ENCODE results near the gene UQCC3.
"Not testable (repeated sequence)": the region's sequence is repeated elsewhere in the genome, so short reads cannot be mapped to it uniquely, and the experiment has no call there.

UQCC3 gene, protein sequence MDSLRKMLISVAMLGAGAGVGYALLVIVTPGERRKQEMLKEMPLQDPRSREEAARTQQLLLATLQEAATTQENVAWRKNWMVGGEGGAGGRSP

GRCh38 chr11:62671608-62672389, at the start of gene UQCC3, which contains the start of gene LBHD1:
TSS of gene UQCC3 (plus strand) at chr11:62671673. CDS start at chr11:62671746, 73 bp downstream.
TSS of gene LBHD1 (minus strand) at chr11:62672267. CDS start at chr11:62670031, 2,236 bp downstream.
- DNase-seq, result peak; percentile 69 to 89

GRCh38 chr11:62622476-62623089, 48.9 kb upstream of the UQCC3 start:
- no peak for DNase-seq

DNA sequence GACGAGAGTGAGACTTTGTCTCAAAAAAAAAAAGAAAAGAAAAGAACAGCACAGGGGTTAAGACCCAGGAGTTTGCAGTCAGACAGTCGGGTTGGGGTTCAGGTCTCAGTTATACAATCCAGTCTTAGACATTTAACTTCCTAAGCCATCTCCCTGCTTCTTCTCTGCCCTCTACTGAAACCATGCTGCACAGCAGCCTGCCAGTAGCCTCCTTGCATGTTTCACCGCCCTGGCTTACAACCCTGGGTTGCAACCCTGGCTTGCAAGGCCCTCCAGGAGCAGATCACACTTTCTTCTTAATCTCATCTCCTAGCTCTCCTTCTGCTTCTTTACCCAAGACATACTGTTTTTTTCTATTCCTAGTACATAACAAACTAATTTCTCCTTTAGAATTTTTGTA, 43.8 kb upstream of the UQCC3 start:
- DNase-seq, result no peak

DNA sequence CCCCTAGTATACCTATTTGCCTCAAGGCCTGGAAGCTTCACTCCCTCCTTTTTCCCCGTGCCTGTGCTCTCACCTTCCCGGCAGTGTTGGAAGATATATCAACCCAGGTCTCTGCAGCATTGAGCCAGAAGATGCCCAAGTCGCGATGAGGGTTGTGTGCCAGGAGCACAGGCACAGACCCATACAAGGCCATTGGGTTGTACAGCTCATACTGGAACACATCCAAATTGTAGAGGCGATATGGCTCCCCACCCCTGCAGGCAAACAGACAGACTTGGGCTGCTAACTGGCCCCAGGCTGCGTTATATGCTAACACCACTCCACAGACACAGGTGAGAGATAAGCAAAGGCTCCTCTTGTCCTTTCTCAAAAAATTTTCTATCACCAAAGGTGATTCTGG, 39.0 kb upstream of the UQCC3 start:
- DNase-seq, result no peak

DNA sequence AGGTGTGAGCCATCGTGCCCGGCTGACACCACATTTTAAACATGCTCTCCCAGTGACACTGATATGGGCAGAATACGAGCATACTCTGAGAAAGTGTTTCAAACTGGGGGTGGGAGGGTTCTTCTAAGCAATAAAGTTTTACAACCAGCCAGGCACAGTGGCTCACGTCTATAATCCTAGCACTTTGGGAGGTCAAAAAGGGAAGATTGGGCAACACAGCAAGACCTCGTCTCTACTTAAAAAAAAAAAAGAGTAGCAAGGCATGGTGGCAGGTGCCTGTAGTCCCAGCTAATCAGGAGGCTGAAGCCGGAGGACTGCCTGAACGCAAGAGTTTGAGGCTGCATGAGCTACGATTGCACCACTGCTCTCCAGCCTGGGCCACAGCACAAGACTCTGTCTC, 27.3 kb upstream of the UQCC3 start:
- no peak for DNase-seq

GRCh38 chr11:62645671-62645945, 25.9 kb upstream of the UQCC3 start:
- DNase-seq, result no peak

GRCh38 chr11:62645946-62646824, 25.3 kb upstream of the UQCC3 start, which contains the start of gene GANAB:
TSS of gene GANAB (minus strand) at chr11:62646613. CDS start at chr11:62646599, 14 bp downstream.
- peak; percentile 97 to 98 for DNase-seq

GRCh38 chr11:62646825-62647608, 24.5 kb upstream of the UQCC3 start:
- no peak for DNase-seq

GRCh38 chr11:62647609-62648005, 23.9 kb upstream of the UQCC3 start:
- DNase-seq, result no peak

DNA sequence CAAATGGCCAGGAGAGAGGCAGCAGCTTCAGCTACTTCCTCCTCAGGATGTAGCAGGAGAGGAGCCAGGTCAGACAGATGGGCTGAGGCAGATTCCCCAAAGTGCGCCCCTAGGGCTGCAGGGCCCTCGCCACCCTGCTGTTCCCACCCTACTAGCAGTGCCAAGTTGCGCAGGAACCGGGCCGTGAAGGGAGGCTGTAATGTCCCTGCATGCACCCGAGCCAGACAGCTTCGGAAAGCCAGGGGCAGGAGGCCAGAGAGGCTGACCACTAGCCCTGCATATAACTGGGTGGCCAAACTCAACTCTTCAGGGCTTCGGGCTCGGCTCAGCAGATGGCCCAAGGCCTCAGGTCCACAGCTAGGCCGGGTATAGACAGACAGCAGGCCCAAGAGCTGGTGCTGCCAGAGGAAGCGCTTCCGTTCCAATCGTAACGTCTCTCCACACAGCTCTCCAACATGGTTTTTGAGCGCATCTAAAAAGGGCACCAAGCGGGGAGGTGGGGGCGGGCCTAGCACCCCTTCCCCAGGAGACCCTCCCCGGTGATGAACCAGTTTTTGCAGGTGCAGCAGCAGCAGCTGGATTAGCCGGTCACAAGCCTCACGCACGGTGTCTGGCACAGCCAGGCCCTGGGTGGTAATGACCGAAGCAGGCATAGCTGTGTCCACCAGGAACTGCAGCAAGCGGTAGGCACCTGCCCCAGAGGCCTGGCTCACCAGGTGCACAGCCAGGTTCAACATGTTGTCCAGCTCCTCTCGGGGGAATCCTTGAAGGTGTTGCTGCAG, 23.1 kb upstream of the UQCC3 start:
- no peak for DNase-seq

- no peak for DNase-seq
Observed at GRCh38 chr11:62648967-62649364, 22.5 kb upstream of the UQCC3 start.

- no peak for DNase-seq
Observed at GRCh38 chr11:62649486-62649885, 22.0 kb upstream of the UQCC3 start.

DNA sequence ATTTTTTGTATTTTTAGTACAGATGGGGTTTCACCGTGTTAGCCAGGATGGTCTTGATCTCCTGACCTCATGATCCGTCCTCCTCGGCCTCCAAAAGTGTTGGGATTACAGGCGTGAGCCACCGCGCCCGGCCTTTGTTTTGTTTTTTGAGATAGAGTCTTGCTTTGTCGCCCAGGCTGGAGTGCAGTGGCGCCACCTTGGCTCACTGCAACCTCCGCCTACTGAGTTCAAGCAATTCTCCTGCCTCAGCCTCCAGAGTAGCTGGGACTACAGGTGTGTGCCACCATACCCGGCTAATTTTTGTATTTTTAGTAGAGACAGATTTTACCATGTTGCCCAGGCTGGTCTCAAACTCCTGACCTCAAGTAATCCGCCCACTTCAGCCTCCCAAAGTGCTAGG, 21.2 kb upstream of the UQCC3 start:
- DNase-seq, result not testable (repeated sequence)

DNA sequence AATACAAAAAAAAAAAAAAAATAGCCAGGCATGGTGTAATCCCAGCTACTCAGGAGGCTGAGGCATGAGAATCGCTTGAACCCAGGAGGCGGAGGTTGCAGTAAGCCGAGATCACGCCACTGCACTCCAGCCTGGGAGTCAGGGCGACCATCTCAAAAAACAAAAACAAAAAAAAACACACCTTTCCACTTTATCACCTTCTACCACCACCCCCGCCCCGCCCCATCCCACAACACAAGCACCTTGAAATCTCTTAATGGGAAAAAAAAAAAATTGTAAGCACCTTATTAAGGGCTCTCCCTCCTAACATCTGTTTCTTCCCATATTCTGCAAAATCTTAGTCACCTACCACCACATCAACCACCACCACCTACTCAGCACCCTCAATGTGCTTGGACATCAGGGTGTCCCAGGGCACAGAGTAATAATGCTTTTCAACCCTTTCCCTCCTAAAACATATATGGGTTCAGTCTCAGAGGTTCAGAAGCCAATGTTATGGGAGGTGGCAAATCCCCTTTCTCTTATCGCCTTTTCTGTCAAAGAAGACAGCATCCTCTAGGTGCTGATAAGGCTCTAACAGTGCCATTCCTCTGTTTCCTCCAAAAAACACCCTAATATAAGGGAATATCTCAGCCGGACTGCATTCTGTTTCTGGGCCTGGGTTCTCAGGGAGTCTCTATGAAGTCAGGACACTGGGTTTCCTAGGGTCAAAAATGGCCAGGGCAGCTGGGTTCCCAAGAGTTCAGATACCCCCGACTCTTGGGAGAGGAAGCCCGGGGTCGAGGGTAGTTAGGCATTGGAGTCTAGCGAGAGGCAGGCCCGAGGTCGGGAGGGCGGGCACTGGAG, 19.1 kb upstream of the UQCC3 start:
- DNase-seq, result no peak

DNA sequence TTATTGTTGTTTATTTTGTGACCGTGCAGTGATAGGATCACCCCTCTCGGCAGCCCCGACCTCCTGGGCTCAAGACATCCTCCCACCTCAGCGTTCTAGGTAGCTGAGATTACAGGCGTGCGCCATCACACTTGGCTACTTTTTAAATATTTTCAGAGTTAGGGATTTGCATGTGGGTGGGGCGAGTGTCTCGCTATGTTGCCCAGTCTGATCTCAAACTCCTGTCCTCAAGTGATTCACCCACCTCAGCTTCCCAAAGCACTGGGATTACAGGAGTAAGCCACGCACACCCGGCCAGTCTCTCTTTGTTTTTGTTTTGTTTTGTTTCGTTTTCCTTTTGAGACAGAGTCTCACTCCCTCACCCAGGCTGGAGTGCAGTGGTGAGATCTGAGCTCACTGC, 17.2 kb upstream of the UQCC3 start:
- no peak for DNase-seq

DNA sequence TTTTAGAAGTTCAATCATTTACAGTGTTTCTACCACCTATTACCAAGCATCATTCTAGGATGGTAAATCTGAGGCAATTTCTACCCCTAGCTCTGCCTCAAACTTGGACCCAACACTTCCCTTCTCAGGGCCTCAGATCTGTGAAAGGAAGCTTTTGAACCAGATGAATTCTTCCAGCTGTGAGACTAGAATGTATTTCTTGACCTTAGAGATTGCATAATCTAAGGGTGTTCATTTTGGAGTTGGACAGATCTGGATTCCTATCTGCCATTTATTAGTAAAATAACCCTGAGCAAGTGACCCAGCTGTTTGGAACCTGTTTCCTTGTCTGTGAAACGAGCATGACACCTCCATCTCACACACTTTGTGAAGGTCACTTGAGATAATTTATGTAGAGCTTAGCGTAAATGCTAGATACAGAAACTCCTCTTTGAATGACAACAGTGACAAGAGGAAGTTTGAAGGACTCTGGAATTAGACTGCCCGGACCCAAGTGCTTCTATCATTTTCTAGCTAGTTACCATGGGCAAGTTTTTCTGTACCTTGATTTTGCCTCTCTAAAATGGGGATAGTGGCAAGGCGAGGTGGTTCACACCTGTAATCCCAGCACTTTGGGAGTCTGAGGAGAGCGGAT, 14.6 kb upstream of the UQCC3 start:
- no peak for DNase-seq

- DNase-seq, result peak in 1 of 2 experiments; percentile 71
Observed at GRCh38 chr11:62664405-62665074, 6.9 kb upstream of the UQCC3 start.

DNA sequence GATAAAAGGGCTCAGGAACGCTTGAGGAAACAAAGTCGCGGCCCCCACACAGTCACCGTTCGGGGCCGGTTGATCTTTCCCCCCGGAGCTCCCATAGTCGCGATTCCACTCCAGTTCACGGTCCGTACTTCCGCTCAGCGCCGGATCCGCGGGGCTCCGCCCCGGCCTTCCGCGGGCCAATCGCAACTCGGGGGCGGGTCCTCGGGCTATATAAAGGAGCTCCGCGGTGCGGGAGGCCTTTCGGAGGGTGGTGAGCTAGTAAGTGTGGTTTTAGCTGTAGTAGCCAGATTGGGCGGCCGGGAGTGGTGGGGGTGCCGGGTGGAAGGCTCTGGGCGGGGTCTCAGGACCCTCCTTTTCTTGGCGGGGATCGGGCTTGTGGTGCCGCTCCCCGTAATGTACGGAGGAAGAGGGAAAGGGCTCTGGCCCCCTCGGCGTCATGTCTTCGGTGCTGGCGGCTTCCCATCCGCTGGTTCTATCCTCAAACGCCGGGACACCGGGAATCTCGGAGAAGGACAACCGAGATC, 6.3 kb upstream of the UQCC3 start, which contains the start of the genes C11orf98 and CSKMT:
C11orf98 (minus strand) TSS at position 136 of the 524 bp plus-strand sequence; CDS start at position 95, 41 bp downstream.
CSKMT (plus strand) TSS at position 238 of the 524 bp plus-strand sequence. CDS start 568 bp downstream, outside the sequence.
- DNase-seq, result peak; percentile 94 to 97

Measured in NCI-H446 (cell line).